Activated T-helper 17 cell treated with anti-CD3 and anti-CD28 coated beads, Interleukin-2, amount 50 U/mL, for 72 hours (primary cell): Measurements from ENCODE around the gene NTNG1. TPM values are rescaled to one million over a fixed set of nuclear protein-coding genes. Genes with fewer than 3 reads are reported as not detected.
"Not testable (repeated sequence)": the region's sequence is repeated elsewhere in the genome, so short reads cannot be mapped to it uniquely, and the experiment has no call there.

ENCODE experiments used
- ATAC-seq: fragments of 150-1000 bp; cut with Tn5 transposase; replicated peaks from 2 replicates; pipeline ENCODE4 v1.10.0; 2021; ENCODE audit warnings: mild to moderate bottlenecking, moderate library complexity
- H3K27ac Mint-ChIP-seq: one replicate; pipeline ENCODE4 v1.8.0; 2022; ENCODE audit warnings: mixed read lengths
- H3K27me3 Mint-ChIP-seq: one replicate; pipeline ENCODE4 v1.8.0; 2022; ENCODE audit warnings: mixed read lengths
- H3K36me3 Mint-ChIP-seq: one replicate; pipeline ENCODE4 v1.8.0; 2022; ENCODE audit warnings: low read depth, mild to moderate bottlenecking, mixed read lengths
- H3K4me1 Mint-ChIP-seq: one replicate; pipeline ENCODE4 v1.8.0; 2022; ENCODE audit warnings: mixed read lengths
- H3K4me3 Mint-ChIP-seq: one replicate; pipeline ENCODE4 v1.8.0; 2022; ENCODE audit warnings: mild to moderate bottlenecking, mixed read lengths
- H3K9me3 Mint-ChIP-seq: one replicate; pipeline ENCODE4 v1.8.0; 2022; ENCODE audit warnings: mixed read lengths
- total RNA-seq, 2 donors: library from RNA; stranded (reverse); gene quantifications; one replicate each; pipeline ENCODE4 v1.2.3, GENCODE V29; 2022

The NTNG1 gene
- total RNA-seq, 2 donors from 2014 or later, result not detected

GRCh38 chr1:107162745-107163144, 21.9 kb downstream of the NTNG1 start:
- Mint-ChIP-seq H3K27ac (no peak overlapping the region), H3K4me1 (no peaks in the 10 kb centered on the region), H3K4me3 (no peak overlapping the region), H3K36me3 (no peaks in the 10 kb centered on the region), H3K9me3 (peaks cover 4% of the 10 kb centered on the region), H3K27me3 (peaks cover 7% of the 10 kb centered on the region)
- ATAC-seq, result no peak

- H3K27ac Mint-ChIP-seq, H3K27me3 Mint-ChIP-seq, H3K9me3 Mint-ChIP-seq, H3K4me1 Mint-ChIP-seq, ATAC-seq, H3K36me3 Mint-ChIP-seq, H3K4me3 Mint-ChIP-seq: not testable (repeated sequence)
These were observed 24.1 kb downstream of the NTNG1 start for GRCh38 chr1:107164901-107165300.

- H3K4me1 Mint-ChIP-seq, result no peaks in the 10 kb centered on the region
- ATAC-seq, result no peak
- H3K4me3 Mint-ChIP-seq, result no peak overlapping the region
- H3K27me3 Mint-ChIP-seq, result peaks cover 13% of the 10 kb centered on the region
- H3K9me3 Mint-ChIP-seq, result peaks cover 4% of the 10 kb centered on the region
- H3K36me3 Mint-ChIP-seq, result no peaks in the 10 kb centered on the region
- H3K27ac Mint-ChIP-seq, result no peak overlapping the region
These were observed 28.8 kb downstream of the NTNG1 start for GRCh38 chr1:107169615-107170014.

GRCh38 chr1:107171333-107171732, 30.5 kb downstream of the NTNG1 start:
- Mint-ChIP-seq H3K27ac (no peak overlapping the region), H3K4me1 (no peaks in the 10 kb centered on the region), H3K36me3 (no peaks in the 10 kb centered on the region), H3K4me3 (no peak overlapping the region), H3K9me3 (no peaks in the 10 kb centered on the region), H3K27me3 (peaks cover 13% of the 10 kb centered on the region)
- no peak for ATAC-seq

- Mint-ChIP-seq H3K36me3 (no peaks in the 10 kb centered on the region), H3K27me3 (peaks cover 13% of the 10 kb centered on the region)
- ATAC-seq, result no peak
These were observed 31.8 kb downstream of the NTNG1 start for GRCh38 chr1:107172450-107173170.

GRCh38 chr1:107175102-107175909, 34.5 kb downstream of the NTNG1 start:
- Mint-ChIP-seq H3K4me3 (no peak overlapping the region), H3K27me3 (peaks cover 20% of the 10 kb centered on the region), H3K9me3 (no peaks in the 10 kb centered on the region), H3K36me3 (no peaks in the 10 kb centered on the region), H3K4me1 (no peaks in the 10 kb centered on the region), H3K27ac (no peak overlapping the region)
- ATAC-seq, result no peak

More at GRCh38 chr1:107172450-107173170, 31.8 kb downstream of the NTNG1 start:
- Mint-ChIP-seq H3K27ac (no peak overlapping the region), H3K4me3 (no peak overlapping the region), H3K9me3 (no peaks in the 10 kb centered on the region), H3K4me1 (no peaks in the 10 kb centered on the region)

GRCh38 chr1:107181253-107181969, 40.6 kb downstream of the NTNG1 start:
- no peak overlapping the region for H3K4me3 Mint-ChIP-seq
- no peak overlapping the region for H3K27ac Mint-ChIP-seq
- H3K9me3 Mint-ChIP-seq, result no peaks in the 10 kb centered on the region
- H3K27me3 Mint-ChIP-seq, result peaks cover 13% of the 10 kb centered on the region
- no peaks in the 10 kb centered on the region for H3K36me3 Mint-ChIP-seq
- no peaks in the 10 kb centered on the region for H3K4me1 Mint-ChIP-seq
- no peak for ATAC-seq

- Mint-ChIP-seq H3K27ac (no peak overlapping the region), H3K27me3 (peaks cover 9% of the 10 kb centered on the region), H3K4me1 (no peaks in the 10 kb centered on the region), H3K4me3 (no peak overlapping the region), H3K36me3 (no peaks in the 10 kb centered on the region), H3K9me3 (no peaks in the 10 kb centered on the region)
- no peak for ATAC-seq
These were observed 42.2 kb downstream of the NTNG1 start for GRCh38 chr1:107183011-107183410.

- ATAC-seq, result no peak
- Mint-ChIP-seq H3K36me3 (no peaks in the 10 kb centered on the region), H3K9me3 (no peaks in the 10 kb centered on the region), H3K4me1 (no peaks in the 10 kb centered on the region), H3K4me3 (no peak overlapping the region), H3K27me3 (peaks cover 6% of the 10 kb centered on the region), H3K27ac (no peak overlapping the region)
These were observed 44.0 kb downstream of the NTNG1 start for GRCh38 chr1:107184888-107185287.

GRCh38 chr1:107187399-107187798, 46.6 kb downstream of the NTNG1 start:
- ATAC-seq, result no peak
- no peak overlapping the region for H3K27ac Mint-ChIP-seq
- peaks cover 6% of the 10 kb centered on the region for H3K27me3 Mint-ChIP-seq
- H3K36me3 Mint-ChIP-seq, result no peaks in the 10 kb centered on the region
- H3K4me3 Mint-ChIP-seq, result no peak overlapping the region
- no peaks in the 10 kb centered on the region for H3K4me1 Mint-ChIP-seq
- H3K9me3 Mint-ChIP-seq, result no peaks in the 10 kb centered on the region

- Mint-ChIP-seq H3K4me1 (no peaks in the 10 kb centered on the region), H3K9me3 (no peaks in the 10 kb centered on the region), H3K4me3 (no peak overlapping the region), H3K27ac (no peak overlapping the region), H3K36me3 (no peaks in the 10 kb centered on the region), H3K27me3 (peaks cover 6% of the 10 kb centered on the region)
- no peak for ATAC-seq
These were observed 47.3 kb downstream of the NTNG1 start for GRCh38 chr1:107188160-107188559.

GRCh38 chr1:107194380-107194779, 53.5 kb downstream of the NTNG1 start:
- ATAC-seq, result no peak
- H3K27me3 Mint-ChIP-seq, result no peaks in the 10 kb centered on the region
- H3K27ac Mint-ChIP-seq, result no peak overlapping the region
- H3K4me1 Mint-ChIP-seq, result no peaks in the 10 kb centered on the region
- no peaks in the 10 kb centered on the region for H3K36me3 Mint-ChIP-seq
- no peak overlapping the region for H3K4me3 Mint-ChIP-seq
- H3K9me3 Mint-ChIP-seq, result no peaks in the 10 kb centered on the region

- Mint-ChIP-seq H3K9me3 (no peaks in the 10 kb centered on the region), H3K27me3 (no peaks in the 10 kb centered on the region), H3K4me1 (no peaks in the 10 kb centered on the region), H3K36me3 (no peaks in the 10 kb centered on the region), H3K4me3 (no peak overlapping the region), H3K27ac (no peak overlapping the region)
- no peak for ATAC-seq
These were observed 54.6 kb downstream of the NTNG1 start for GRCh38 chr1:107195476-107195875.

- Mint-ChIP-seq H3K27ac (no peak overlapping the region), H3K36me3 (no peaks in the 10 kb centered on the region), H3K27me3 (peaks cover 4% of the 10 kb centered on the region), H3K9me3 (peaks cover 5% of the 10 kb centered on the region), H3K4me3 (no peak overlapping the region), H3K4me1 (no peaks in the 10 kb centered on the region)
- no peak for ATAC-seq
These were observed 56.2 kb downstream of the NTNG1 start for GRCh38 chr1:107196973-107197562.
